GM21360 (cell line): Measurements from ENCODE around the gene POU2F1.
A peak's percentile ranks its signal among the peaks of the same experiment; 100 is the strongest.

Source experiments
- ATAC-seq: cut with Tn5 transposase; IDR thresholded peaks from one replicate; pipeline ENCODE4 v1.9.1; 2021; ENCODE audit warnings: mild to moderate bottlenecking, moderate library complexity; ENCODE audit not compliant: unreplicated experiment

POU2F1 gene

GRCh38 chr1:167270349-167271092 is 49.8 kb downstream of the POU2F1 start:
- no peak for ATAC-seq

GRCh38 chr1:167272369-167272957 is 51.8 kb downstream of the POU2F1 start:
- no peak for ATAC-seq

- no peak for ATAC-seq
Observed at GRCh38 chr1:167273027-167273800, 52.5 kb downstream of the POU2F1 start.

- ATAC-seq = no peak
Observed at GRCh38 chr1:167274061-167274460, 53.4 kb downstream of the POU2F1 start.

GRCh38 chr1:167276969-167277368 is 56.3 kb downstream of the POU2F1 start:
- ATAC-seq = peak; percentile 78

GRCh38 chr1:167278497-167278896 is 57.8 kb downstream of the POU2F1 start:
- ATAC-seq = no peak

GRCh38 chr1:167280912-167281311 is 60.2 kb downstream of the POU2F1 start:
- no peak for ATAC-seq

- no peak for ATAC-seq
Observed at GRCh38 chr1:167288390-167289074, 67.8 kb downstream of the POU2F1 start.

- no peak for ATAC-seq
Observed at GRCh38 chr1:167289075-167289442, 68.4 kb downstream of the POU2F1 start.

GRCh38 chr1:167289966-167290365 is 69.3 kb downstream of the POU2F1 start:
- ATAC-seq = no peak

GRCh38 chr1:167291539-167292185 is 71.0 kb downstream of the POU2F1 start:
- ATAC-seq = no peak

- ATAC-seq = no peak
Observed at GRCh38 chr1:167292216-167292615, 71.5 kb downstream of the POU2F1 start.

GRCh38 chr1:167293057-167293456 is 72.4 kb downstream of the POU2F1 start:
- no peak for ATAC-seq

- no peak for ATAC-seq
Observed at GRCh38 chr1:167294528-167294927, 73.8 kb downstream of the POU2F1 start.

GRCh38 chr1:167297222-167298214 is 76.8 kb downstream of the POU2F1 start:
- ATAC-seq = no peak

- ATAC-seq = no peak
Observed at GRCh38 chr1:167298325-167298724, 77.6 kb downstream of the POU2F1 start.

- no peak for ATAC-seq
Observed at GRCh38 chr1:167301355-167301754, 80.7 kb downstream of the POU2F1 start.

- ATAC-seq = no peak
Observed at GRCh38 chr1:167304165-167304564, 83.5 kb downstream of the POU2F1 start.

- ATAC-seq = no peak
Observed at GRCh38 chr1:167305059-167305705, 84.5 kb downstream of the POU2F1 start.
